HG03045 (cell line): Measurements from ENCODE around the gene RIC1.
"Not testable (repeated sequence)": the region's sequence is repeated elsewhere in the genome, so short reads cannot be mapped to it uniquely, and the experiment has no call there.

Experiments used
- ATAC-seq: cut with Tn5 transposase; IDR thresholded peaks from one replicate; pipeline ENCODE4 v1.9.1; 2021; ENCODE audit warnings: mild to moderate bottlenecking, moderate library complexity; ENCODE audit not compliant: unreplicated experiment

RIC1 gene

GRCh38 chr9:5620494-5620893 lies 8.4 kb upstream of the RIC1 start:
- no peak for ATAC-seq

- ATAC-seq = no peak
Measured at GRCh38 chr9:5621327-5621726, 7.6 kb upstream of the RIC1 start.

- no peak for ATAC-seq
Measured at GRCh38 chr9:5622016-5622415, 6.9 kb upstream of the RIC1 start.

- no peak for ATAC-seq
Measured at GRCh38 chr9:5624655-5625054, 4.3 kb upstream of the RIC1 start.

GRCh38 chr9:5626727-5627634 lies 1.9 kb upstream of the RIC1 start:
- ATAC-seq = peak; percentile 34

- ATAC-seq = not testable (repeated sequence)
Measured at GRCh38 chr9:5627686-5628085, 1.2 kb upstream of the RIC1 start.

GRCh38 chr9:5628183-5628529 lies 751 bp upstream of the RIC1 start:
- no peak for ATAC-seq

GRCh38 chr9:5629312-5630080 lies 589 bp downstream of the RIC1 start:
- peak; percentile 20 for ATAC-seq

- no peak for ATAC-seq
Measured at GRCh38 chr9:5630081-5630507, 1.2 kb downstream of the RIC1 start.

- ATAC-seq = no peak
Measured at GRCh38 chr9:5631026-5631425, 2.1 kb downstream of the RIC1 start.

GRCh38 chr9:5632540-5632939 lies 3.6 kb downstream of the RIC1 start:
- ATAC-seq = no peak

- no peak for ATAC-seq
Measured at GRCh38 chr9:5633243-5633642, 4.3 kb downstream of the RIC1 start.

- ATAC-seq = no peak
Measured at GRCh38 chr9:5635390-5635789, 6.5 kb downstream of the RIC1 start.

GRCh38 chr9:5639816-5640215 lies 10.9 kb downstream of the RIC1 start:
- ATAC-seq = no peak

- no peak for ATAC-seq
Measured at GRCh38 chr9:5642170-5642569, 13.3 kb downstream of the RIC1 start.

GRCh38 chr9:5643005-5643624 lies 14.2 kb downstream of the RIC1 start:
- no peak for ATAC-seq

GRCh38 chr9:5644501-5644900 lies 15.6 kb downstream of the RIC1 start:
- no peak for ATAC-seq

GRCh38 chr9:5646116-5646515 lies 17.2 kb downstream of the RIC1 start:
- ATAC-seq = no peak

GRCh38 chr9:5650356-5651105 lies 21.6 kb downstream of the RIC1 start:
- ATAC-seq = no peak

GRCh38 chr9:5651246-5651645 lies 22.3 kb downstream of the RIC1 start:
- ATAC-seq = no peak

GRCh38 chr9:5652821-5653220 lies 23.9 kb downstream of the RIC1 start:
- ATAC-seq = no peak
